ENCODE measurements around the gene MRPL52. TPM values are rescaled to one million over a fixed set of nuclear protein-coding genes. Genes with fewer than 3 reads are reported as not detected.

The MRPL52 gene
- total and polyA plus RNA-seq, 2 donors (not counting 3 experiments of a cell fraction or from before 2014, with no cell fraction given): 81.1 to 174 TPM

- dilution Hi-C loops (cut with MboI; ENCODE audit: extremely low pct_ligation_motif_present, low sequenced_read_pairs) (no loop called here), intact Hi-C loops (cut with micrococcal nuclease) (no loop called here)
- POLR2A ChIA-PET: no interaction called here
- Histone ChIP-seq H3K9ac (replicated peaks; ENCODE audit: extremely low read depth, insufficient read depth, low read length) (no peak overlapping the region), H3K27ac (ENCODE audit: insufficient read depth, low read depth, low read length) (no peak overlapping the region), H2AFZ (ENCODE audit: low read depth, low read length) (no peak overlapping the region), H3K36me3 (ENCODE audit: control insufficient read depth in 2 of 2, extremely low read depth in 1 of 2, insufficient read depth in 2 of 2, low read length in 2 of 2) (peaks cover 0 to 3% of the 10 kb centered on the region in 2 experiments), H3K4me2 (ENCODE audit: insufficient read depth, low read length) (no peak overlapping the region), H3K9me3 (replicated peaks; ENCODE audit: control insufficient read depth, insufficient read depth, low read length) (no peaks in the 10 kb centered on the region), H3K4me3 (replicated peaks in 1 of 3; ENCODE audit: insufficient read depth in 1 of 3, low read depth in 1 of 3, low read length in 3 of 3) (no peak overlapping the region), H4K20me1 (replicated peaks; ENCODE audit: control insufficient read depth, extremely low read depth, insufficient read depth, low read length) (no peaks in the 10 kb centered on the region), H3K4me1 (ENCODE audit: control insufficient read depth, extremely low read depth, insufficient read depth, low read length) (no peaks in the 10 kb centered on the region), H3K79me2 (ENCODE audit: control insufficient read depth, insufficient read depth, low read length) (no peaks in the 10 kb centered on the region), H3K9me1 (replicated peaks; ENCODE audit: control insufficient read depth, extremely low read depth, insufficient read depth, low read length) (no peaks in the 10 kb centered on the region), H3K27me3 (ENCODE audit: control insufficient read depth in 2 of 2, insufficient read depth in 2 of 2, low read length in 2 of 2) (peaks cover 0 to 5% of the 10 kb centered on the region in 2 experiments)
- FAIRE-seq (no peak), DNase-seq (ENCODE audit: low read depth, low spot score) (no peak)
- TF ChIP-seq POLR2AphosphoS5 (IDR thresholded peaks at IDR 0.05; ENCODE audit: insufficient read depth, low read depth, low read length) (no peak), JUN (IDR thresholded peaks at IDR 0.05; ENCODE audit: borderline replicate concordance, insufficient read depth, insufficient read length, low read depth) (no peak), CTCF (IDR thresholded peaks at IDR 0.05; ENCODE audit: extremely low read depth in 1 of 2, insufficient read depth in 1 of 2, low read depth in 1 of 2, low read length in 2 of 2) (no peak), EZH2 (IDR thresholded peaks at IDR 0.05; ENCODE audit: borderline replicate concordance, low read depth, low read length, severe bottlenecking) (no peak), MYC (IDR thresholded peaks at IDR 0.05; ENCODE audit: low read depth, low read length) (no peak), FOS (IDR thresholded peaks at IDR 0.05; ENCODE audit: borderline replicate concordance, insufficient read depth, low read length) (no peak), MAX (IDR thresholded peaks at IDR 0.05; ENCODE audit: insufficient read depth, insufficient read length) (no peak), POLR2A (IDR thresholded peaks at IDR 0.05; ENCODE audit: low read depth, low read length) (no peak), GATA2 (IDR thresholded peaks at IDR 0.05; ENCODE audit: insufficient read depth, insufficient read length, low read depth, low read length) (no peak)
- CTCF ChIA-PET: no interaction called here
- BruUV-seq (replicated peaks): no TSS peak
These were observed 31.2 kb upstream of the MRPL52 start for GRCh38 chr14:22798528-22798927.
